ENCODE measurements around the gene WASF2.
"Not testable (repeated sequence)": the region's sequence is repeated elsewhere in the genome, so short reads cannot be mapped to it uniquely, and the experiment has no call there.

The WASF2 gene, protein sequence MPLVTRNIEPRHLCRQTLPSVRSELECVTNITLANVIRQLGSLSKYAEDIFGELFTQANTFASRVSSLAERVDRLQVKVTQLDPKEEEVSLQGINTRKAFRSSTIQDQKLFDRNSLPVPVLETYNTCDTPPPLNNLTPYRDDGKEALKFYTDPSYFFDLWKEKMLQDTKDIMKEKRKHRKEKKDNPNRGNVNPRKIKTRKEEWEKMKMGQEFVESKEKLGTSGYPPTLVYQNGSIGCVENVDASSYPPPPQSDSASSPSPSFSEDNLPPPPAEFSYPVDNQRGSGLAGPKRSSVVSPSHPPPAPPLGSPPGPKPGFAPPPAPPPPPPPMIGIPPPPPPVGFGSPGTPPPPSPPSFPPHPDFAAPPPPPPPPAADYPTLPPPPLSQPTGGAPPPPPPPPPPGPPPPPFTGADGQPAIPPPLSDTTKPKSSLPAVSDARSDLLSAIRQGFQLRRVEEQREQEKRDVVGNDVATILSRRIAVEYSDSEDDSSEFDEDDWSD

DNA sequence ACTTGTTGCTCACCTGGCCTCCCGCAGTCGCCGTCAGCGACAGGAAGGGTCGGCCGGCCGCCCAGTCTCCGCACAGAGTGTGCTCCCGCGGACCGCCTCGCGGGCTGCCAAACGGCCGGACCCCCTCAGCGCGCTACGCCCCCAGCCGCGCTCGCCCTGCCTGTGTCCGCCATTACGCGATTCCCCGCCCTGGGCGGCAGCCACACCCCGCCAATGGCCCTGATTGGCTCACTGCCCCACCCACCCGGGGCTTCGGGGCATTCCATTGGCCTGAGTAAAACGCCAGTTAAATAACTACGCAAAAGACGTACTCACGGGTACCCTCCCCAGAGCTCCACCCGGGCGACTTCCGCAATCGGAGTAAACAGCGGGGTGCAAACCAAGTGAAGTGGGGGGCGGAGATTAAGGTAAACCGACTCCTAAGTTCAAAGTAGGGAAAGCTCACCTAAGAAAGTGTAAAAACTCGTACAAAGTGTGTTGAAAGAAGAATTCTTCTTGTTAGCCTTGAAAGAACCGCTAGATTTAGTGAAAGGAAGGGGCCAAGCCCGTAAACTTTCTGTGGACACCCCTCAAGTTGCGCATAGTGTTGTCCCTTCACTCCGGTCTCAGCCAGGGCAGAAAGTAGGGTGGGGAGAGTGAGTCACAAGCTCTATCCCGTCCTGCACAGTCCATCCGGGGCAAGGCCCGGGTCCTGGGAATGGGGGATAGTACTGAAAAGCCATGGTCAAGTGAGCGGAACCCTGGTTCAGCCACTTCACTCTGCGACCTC lies at the start of gene WASF2:
Gene WASF2, minus strand, starts transcription at position 195 of the 769 bp plus-strand sequence. CDS start 61,277 bp downstream, outside the sequence.
- DNase-seq (ENCODE audit: low spot score): peak; percentile 99

- no peak for DNase-seq (ENCODE audit: low spot score)
Measured at GRCh38 chr1:27538793-27539192, 48.8 kb upstream of the WASF2 start.

DNA sequence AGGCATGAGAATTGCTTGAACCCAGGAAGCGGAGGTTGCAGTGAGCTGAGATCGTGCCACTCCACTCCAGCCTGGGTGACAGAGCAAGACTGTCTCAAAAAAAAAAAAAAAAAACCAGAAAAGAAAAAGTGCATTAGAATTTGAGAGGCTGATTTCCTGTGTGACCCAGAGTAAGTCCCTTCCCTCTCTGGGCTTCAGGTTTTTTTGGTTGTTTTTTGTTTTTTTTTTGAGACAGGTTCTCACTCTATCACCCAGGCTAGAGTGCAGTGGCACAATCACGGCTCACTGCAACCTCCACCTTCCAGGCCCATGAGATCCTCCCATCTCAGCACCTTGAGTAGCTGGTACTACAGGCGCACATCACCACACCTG lies 48.3 kb upstream of the WASF2 start:
- not testable (repeated sequence) for DNase-seq (ENCODE audit: low spot score)

GRCh38 chr1:27536767-27537166 lies 46.8 kb upstream of the WASF2 start:
- no peak for DNase-seq (ENCODE audit: low spot score)

DNA sequence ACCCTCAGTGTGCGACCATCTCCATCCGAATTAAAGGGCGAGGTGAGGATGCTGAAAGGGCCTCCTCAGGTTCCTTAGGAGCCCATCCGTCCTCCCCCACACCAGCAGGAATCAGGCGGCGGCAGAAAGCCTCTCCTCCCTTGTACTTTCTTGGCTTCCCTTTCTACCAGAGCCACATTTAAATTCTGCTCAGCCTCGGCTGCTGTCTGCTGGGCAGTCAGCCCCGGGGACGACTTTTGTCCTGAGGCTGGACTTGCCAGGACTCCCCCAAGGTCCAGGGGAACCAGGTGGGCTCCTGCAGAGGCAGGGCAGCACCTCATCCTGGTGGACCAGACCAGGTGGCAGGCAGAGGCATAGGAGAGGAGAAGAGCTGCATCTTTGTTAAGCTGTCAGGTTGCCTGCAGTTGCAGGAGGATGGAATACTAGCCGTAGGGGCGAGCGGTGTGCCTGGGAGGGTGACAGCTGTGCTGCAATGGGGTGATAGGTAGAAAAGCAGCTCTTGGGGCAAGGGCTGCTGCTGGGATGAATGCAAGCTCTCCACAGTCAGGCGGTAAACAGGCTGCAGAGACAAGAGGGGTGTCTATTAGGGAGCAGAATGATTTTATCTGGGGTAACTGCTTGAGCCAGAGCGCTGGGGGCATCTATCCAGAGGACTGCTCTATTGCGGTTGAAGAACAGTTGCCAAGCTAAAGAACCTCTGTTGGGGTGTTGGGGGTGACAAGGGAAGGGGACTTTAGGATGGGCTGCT lies 46.2 kb upstream of the WASF2 start:
- DNase-seq (ENCODE audit: low spot score): no peak

- DNase-seq (ENCODE audit: low spot score): peak; percentile 36
Measured at GRCh38 chr1:27535386-27535785, 45.4 kb upstream of the WASF2 start.

DNA sequence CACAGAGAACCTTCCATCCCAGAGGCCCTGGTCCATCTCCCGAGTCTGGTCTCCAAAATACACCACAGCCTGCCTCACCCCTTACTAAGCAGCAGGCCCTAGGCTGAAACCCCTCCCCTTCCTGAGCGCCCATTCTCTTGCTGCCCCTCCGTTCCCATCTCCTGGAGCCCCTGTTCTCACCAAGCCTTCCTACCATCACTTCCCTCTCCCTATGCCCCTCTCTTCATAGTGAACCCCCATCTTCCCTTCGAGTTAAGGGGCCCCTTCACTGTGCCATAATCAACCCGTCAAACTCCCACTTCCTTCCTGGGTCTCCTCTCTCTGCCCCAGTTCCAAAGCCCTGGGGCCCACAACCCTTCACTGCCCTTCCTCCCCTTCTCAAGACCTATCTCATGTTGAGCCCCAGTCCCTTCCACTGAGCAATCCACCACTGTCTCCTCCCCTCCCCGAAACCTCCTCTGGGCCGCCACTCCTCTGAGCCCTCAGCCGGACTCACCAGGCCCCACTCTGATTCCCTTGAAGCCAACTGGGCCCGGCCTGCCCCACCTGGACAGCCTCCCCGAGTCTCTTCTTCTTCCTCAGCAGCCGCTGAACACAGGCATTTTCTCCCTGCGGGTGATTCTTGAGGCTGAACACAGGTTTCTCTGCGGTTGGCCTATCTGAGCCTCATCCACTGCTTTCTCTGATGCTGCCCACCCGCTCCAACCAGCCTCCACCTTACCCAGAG lies 42.2 kb upstream of the WASF2 start:
- DNase-seq (ENCODE audit: low spot score): no peak

- no peak for DNase-seq (ENCODE audit: low spot score)
Measured at GRCh38 chr1:27530192-27530591, 40.2 kb upstream of the WASF2 start.

- no peak for DNase-seq (ENCODE audit: low spot score)
Measured at GRCh38 chr1:27529704-27530018, 39.7 kb upstream of the WASF2 start.

- DNase-seq (ENCODE audit: low spot score): no peak
Measured at GRCh38 chr1:27528818-27529703, 39.1 kb upstream of the WASF2 start.

DNA sequence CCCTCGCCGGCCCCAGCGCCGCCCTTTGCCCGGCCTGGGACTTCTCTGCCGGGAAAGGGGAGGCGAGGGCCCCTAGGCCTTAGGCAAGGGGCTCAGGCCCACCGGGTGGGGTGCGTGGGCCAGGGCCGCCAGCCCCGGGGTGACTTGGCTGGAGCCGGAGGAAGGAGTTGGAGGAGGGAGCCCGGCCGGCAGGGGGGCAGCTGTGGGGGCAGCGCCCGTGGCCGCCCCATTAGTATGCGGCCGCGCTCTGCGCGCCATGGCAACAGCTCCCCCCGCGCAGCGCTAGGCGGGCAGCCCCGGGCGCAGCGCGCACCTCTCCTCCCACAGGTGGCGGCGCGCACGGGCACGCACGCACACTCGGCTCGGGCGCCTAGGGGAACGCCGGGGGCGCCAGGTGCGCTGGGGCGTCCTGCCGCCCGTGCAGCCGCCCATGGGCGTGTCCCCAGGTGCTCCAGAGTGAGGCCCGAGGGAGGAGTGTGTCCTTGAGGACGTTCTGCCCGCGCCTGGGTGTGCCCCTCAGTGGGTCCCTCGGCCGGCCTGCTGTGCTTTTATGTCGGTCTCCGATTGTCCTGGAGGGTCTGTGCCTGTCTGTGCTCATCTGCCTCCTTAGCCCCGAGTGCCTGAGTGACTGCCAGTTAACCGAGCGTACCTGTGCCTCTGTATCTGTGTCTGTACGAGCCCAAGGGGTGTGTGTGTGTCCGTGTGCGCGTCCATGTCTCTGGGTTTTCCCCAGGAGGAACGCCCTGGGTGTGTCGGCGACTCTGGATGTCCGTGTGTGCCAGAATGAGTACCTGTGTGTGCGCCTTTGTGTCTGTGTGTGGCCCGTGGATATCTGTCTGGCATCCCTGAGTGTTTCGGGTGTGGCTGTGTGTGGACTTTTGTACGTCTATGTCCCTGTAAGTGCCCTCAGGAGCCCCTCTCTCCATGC lies 38.2 kb upstream of the WASF2 start:
- peak; percentile 54 for DNase-seq (ENCODE audit: low spot score)

DNA sequence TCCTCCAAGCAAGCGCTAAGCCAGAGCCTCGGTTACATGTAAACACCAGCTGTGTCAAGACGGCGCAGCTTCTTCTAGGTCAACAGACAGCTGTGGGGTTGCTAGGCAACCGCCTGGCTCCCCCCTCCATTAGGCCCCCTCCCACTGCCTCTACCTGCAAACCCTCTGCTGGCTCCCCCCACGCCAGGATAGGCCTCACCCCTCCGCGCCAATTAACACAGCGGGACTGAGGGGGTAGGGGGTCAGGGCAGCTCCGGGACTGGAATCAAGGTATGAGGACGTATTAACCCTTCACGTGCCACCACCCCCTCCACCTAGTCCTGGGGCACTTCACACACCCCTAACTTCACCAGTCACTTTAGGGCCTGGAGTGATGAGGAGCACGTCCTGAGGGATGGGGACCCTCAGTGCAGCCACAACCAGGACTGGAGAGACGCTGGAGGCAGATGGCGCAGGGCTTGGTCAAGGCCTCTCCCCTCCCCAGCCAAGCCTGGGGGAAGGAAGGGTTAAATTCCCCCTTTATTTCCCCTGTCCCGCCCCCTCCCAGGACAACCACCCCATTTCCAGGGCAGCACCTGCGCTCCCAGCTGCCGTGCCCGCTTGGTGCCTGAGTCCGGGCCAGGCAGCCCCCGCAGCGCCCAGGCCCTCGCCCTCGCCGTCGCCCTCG lies 37.4 kb upstream of the WASF2 start:
- no peak for DNase-seq (ENCODE audit: low spot score)

- no peak for DNase-seq (ENCODE audit: low spot score)
Measured at GRCh38 chr1:27526569-27527222, 36.7 kb upstream of the WASF2 start.

- DNase-seq (ENCODE audit: low spot score): peak; percentile 69
Measured at GRCh38 chr1:27525296-27526272, 35.6 kb upstream of the WASF2 start.

- no peak for DNase-seq (ENCODE audit: low spot score)
Measured at GRCh38 chr1:27523337-27524020, 33.5 kb upstream of the WASF2 start.

DNA sequence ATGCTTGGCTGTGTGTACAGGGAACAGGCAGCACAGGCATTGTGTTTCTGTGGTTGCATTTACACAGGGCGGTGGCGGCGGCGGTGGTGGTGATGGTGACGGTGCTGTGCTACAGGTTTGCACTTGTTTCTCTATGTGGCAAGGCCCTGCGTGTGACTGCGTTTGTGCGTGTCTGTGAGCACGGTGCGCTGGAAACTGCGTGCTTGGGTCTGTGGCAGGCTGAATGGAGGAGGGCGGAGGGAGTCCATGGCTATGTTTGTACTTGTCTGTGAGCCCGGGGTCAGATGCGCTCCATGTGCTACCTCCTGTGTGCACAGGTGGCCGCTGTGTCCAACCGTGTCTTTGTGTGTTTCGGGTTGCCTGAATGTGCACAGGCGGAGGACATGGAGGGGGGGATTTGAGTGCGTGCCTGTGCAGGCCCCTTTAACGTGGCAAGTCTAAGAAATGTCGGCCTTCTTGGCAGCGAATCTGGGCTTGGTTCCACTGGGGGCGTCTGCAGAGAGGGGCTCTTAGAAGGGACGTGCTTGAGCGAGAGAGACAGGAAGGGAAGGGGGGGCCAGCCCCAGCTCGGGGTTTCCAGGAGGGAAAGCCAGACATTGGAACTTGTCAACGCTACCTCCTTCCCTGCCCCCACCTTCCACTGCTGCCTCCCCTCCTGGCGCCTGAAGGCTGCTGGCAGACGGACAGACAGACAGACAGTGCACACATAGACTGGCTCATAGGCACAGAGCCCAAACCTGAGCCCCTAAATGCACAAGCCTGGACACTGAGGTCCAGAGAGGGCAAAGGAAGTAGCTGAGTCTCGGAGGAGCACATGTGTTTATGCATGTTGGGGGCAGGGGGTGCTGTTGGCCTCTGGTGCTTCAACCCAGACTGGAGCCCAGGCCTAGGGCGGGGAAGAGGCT lies 32.7 kb upstream of the WASF2 start:
- peak; percentile 54 for DNase-seq (ENCODE audit: low spot score)

Measured in hematopoietic multipotent progenitor cell treated with erythropoietin and hydrocortisone succinate and interleukin-3 and kit ligand, for 15 days (in vitro differentiated cells).